Limb (tissue), 2 donors: ENCODE measurements around the gene EFNA5.

ENCODE experiments used
- DNase-seq, 2 donors: peaks; one replicate each; pipeline ENCODE4 v3.0.0-alpha.2; 2016; ENCODE audit errors: extremely low spot score in 2 of 2

EFNA5 gene

DNA sequence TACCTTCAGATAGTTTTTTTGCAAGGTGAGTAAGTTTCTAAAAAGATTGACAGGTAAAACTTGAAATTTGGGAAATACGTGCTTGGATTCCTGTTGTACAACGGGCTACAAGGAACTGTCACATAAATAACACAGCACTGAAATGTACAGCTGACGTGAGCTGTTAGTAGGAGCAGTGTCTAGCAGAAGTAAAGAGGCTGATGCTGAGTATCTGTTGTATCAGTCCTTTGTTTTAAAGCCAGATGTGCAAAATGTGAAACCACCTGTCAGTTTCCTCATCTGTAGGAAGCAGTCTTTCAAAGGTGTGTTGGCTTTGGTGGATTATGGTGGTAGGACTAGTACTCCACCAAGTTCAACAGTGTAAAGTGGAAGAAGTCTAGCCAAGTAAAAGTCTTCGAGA lies 122.3 kb downstream of the EFNA5 start:
- DNase-seq, result no peak

DNA sequence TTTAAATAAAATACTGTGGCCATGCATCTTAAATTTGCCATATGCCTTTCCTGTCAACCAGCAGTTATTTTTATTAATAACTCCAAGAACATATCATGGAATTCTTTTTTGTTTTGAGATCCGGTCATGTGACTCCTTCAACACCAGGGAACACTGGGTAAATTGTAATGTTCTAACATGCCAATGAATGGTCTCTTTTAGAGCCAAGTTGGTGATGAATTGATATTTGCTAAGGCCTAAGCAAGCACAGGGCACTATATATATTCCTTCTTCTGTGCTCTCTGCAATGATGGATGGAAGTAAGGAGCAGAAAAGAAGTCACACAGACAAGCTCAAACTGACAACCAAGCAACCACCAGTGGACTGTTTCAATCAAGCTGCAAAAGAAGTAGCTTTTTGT lies 124.0 kb downstream of the EFNA5 start:
- DNase-seq, result no peak

DNA sequence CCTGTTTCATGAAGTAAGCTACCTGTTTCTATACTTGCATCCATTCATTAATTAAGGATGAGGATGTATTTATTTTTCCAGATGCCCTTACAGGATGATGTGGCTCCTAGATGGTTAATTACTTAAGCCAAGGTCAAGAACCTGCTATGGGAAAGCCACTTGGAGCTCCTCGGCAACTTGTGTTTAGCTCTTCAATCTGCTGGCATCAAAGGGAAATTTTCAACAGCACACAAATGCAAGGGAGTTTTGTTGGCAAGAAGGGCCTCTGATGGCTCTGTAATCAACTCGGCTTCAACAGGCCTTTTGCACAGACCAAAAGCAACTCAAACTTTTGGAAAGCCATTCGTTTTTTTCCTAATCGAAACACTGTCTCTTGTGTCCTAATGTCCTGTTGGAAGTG lies 125.3 kb downstream of the EFNA5 start:
- no peak for DNase-seq

DNA sequence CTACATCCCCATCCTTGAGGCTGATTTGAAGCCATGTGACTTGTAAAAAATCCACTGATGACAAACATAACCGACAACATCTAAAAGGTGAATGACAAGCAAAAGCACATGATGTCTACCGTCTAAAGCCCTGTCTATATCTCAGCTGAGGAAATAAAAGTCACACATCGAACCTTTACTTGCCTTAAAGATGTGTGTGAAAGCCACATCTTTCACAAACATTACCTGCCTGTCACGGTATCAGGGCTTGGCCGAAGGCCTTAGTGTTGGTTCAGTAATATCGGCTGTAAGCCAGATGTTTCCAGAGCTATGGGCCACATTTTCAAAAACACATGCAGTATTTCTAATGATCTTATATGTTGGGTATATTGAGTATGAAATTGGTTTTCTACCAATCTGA lies 125.8 kb downstream of the EFNA5 start:
- no peak for DNase-seq

DNA sequence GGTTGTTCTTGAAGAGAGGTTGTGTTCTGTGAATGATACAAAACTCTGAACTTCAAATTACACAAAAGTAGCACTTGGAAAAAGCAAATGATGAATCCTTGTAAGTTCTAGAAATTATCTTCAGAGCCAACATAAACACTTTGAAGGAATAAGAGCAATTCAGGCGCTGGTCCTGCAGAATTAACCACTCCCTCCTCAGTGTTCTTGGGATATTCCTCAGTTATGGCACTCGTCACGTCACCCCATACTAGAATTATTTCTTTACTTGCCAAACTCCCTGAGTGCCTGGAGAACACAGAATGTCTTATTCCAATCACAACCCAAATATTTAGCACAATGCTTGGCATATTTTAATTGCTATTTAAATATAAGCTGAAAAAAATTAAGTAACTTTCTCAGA lies 126.3 kb downstream of the EFNA5 start:
- no peak for DNase-seq

DNA sequence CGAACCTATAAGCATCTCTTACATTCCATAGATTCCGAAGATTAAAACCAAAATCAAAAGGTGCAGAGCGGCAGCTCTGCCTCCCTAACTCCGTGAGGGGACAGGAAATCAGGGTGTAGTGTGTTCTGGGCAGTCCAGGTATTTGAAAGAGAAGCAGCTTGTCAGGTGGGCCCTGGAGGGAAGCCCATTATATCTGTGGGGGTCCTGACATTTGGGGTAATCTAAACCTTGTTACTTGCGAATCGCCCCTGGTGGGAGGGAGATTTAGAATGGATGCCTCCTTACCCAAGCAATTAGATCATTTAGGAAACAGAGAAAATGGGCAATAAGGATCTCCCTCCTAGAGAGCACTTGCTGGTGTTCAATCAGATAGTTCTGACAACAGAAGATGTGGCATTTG lies 126.9 kb downstream of the EFNA5 start:
- DNase-seq, result no peak

DNA sequence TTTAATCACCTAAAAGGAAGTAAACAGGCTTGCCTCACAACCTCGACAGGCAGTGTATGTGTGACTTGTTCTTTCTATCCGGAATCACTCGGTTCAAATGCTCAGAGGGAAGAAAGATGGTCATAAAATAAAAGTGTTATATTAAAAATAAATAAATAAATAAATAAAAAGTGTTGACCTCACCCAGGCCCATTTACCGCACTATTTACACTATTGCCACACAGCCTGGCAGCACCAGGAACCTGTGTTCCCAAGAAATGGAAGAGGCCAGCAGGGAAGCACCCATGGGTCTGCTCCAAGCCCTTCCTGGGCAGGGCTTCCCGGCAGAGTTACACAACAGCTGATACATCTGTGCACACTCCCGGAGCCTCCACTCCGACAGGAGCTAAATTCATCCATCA lies 127.9 kb downstream of the EFNA5 start:
- peak in 1 of 2 donors; percentile 43 for DNase-seq

DNA sequence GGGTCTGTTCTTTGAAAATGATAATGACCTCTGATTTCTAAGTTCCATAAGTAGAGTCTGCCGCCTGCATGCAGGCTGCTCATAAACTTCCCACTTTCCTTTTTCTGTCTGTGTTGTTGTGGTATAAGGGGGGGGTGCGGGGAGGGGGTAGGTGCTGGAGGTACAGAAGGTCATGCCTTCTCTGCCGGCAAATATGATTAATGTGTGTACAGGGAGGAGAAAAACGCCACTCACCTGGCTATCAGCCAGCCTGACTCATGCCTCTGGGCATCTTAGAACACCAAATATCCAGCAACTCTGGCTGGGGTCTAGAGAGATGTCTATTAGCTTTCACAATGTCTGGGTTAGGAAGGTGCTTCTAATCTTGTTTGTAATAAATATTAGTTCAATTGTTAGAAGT lies 128.3 kb downstream of the EFNA5 start:
- DNase-seq, result peak; percentile 23 to 44

DNA sequence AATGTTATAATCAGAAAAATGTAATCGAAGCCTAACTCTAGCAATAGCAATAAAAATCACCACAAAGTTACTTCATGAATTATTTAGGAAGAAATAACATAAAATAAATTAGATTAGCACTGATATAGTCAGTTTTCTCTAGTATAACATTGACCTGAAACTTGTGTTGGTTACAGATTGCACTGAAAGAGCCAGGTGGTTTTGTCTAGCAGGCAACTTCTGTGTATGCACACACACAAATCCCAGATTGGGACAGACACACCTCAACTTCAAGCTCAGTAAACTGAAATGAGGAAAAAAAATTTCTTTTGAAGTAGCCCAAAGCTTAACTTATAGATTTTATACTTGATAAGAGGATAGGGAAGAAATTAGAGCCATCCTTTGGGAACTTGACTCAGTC lies 129.3 kb downstream of the EFNA5 start:
- no peak for DNase-seq

DNA sequence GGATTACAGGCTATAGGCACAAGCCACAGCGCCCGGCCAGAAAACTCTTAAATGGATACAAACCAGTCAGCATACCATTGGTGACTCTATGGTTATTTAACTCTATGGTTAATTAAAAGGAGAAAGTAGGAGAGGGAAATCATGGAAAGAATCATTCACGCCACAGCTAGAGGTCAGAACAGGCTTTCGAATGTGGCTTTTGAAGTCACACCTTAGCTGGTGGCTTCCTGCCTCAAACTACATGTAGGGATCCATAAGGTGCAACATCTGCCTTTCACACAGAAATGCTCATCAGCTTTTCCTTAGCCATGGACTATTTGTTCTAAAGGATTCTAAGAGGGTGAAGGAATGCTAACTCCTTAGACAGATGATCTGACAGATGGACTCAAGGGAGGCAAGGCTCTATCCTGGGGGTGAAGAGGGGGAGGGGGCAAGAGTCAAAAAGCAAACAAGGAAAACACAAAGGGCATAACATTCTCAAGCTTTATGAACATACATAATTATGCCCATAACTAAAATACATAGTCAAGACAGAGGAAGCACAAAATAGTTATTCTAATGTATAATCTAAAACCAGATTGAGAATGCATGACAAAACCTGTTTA lies 130.9 kb downstream of the EFNA5 start:
- no peak for DNase-seq

DNA sequence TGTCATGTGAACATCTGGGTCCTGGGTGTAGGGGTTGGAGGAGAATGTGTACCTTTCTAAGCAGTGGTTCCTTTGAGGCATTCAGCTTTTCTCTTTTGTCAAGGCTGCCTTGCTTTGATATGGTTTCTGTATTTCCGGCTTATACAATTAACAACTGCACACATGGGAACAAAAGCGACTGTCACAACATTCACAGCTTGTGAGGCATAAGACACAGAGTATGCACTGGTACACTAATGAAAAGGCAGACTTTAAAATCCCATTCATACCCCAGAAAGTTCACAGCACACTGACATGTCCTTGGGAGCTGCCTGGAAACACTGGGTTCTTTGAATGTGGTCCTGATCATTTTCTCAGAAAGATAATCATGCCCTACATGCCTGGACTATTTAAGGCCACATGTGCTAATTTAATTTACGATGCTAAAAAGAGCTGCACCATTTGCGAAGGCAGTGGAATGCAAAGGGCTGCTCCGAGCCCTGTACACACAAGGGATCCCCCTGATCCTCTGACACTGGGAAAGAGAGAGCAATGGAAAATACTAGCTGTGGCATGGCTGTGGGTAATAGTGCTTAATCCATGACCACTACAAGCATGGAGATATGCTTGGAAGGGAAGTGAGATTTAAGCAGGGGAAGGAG lies 131.8 kb downstream of the EFNA5 start:
- peak in 1 of 2 donors; percentile 42 for DNase-seq

DNA sequence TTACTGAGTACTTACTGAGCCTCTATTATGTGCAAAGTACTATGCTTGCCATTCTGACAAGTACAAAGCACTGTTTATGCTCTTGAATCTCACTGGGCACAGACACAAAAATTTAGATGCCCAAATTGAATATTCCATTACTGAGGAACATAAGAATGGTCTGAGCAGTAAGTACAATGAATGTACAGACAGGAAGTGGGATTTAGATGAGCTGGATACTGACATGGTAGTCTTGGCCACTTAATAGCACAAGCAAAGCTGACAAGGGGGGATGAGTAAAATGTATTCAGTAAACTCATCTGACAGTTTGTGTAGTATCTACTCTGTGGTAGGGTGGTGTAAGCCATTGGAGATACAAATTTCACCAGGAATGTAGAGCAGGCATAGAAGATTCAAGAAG lies 132.4 kb downstream of the EFNA5 start:
- no peak for DNase-seq

DNA sequence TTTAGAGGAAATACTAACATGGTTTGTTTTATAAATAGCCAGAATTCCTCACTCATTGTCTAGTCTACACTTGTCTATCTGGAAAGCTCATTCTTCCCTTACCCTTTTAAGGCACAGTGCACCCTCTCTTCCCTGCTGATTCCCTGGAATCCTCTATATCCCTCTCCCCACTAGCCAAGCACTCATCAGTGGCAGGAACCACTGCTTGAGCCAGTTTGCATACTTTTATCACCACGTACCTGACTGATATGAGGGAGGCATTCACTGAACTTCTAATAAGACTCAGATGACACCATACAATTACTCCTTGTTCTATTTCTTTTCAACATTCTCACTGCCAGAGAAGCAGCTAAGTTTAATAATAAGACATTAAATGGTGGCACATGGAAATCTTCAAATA lies 134.9 kb downstream of the EFNA5 start:
- no peak for DNase-seq

DNA sequence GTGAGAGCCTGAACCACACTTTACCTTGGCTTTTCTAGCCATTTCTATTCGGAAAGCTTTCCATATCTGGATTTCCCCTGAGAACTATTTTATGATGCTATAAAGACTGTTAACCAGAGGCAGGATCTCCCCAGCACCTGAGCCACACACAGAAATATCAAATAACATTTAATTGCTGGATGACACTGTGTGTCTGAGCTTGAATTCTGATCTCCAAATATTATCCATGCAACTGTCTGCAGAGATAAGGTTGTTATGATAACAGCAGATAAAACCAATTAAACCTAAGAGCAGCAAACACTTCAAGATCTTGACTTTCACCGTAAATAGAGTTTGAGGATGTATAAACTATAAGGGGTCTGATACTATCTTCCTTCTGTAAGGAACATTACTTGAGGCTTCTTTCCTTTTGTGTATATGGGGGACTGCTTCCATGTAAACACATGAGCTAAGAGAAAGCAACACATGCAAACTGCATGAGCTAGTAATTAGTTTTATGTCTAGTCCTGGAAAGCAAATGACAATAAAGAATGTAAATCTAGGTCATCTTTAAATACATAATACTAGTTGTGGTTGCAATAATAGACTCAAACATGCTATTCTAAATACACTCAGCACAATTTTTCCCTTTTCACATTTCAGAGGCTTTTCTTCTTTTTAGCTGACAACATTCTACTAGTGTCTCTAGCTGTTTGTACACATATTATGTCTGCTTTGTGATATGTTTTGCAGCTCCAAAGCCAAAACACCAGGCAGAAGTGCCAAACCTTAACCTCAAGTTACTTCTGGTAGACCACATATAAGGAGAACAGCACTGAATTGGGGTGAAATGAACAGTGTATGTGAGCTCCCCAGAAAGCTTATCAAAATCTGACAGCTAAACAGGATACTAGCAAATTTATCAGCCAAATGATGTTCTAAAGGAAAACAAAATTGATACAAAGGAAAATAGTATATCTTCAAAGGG lies 136.5 kb downstream of the EFNA5 start:
- DNase-seq, result no peak

DNA sequence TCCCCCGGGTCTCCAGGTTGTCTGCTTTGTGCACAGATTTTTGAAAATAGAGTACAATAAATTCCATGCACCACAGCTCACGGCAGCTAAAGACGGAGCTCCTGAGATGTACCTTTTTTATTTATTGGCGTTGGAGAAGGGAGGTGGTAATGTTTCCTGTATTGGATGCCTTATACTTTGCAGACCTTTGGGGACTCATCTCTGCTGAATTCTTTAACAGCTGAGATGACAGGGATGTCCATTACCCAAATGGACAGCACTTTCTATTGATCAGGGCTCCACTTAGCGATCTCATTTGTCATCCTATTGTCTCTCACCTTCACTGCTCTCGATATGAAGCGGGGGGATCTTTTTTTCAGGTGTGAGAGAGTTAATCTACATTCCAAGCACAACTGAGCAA lies 137.8 kb downstream of the EFNA5 start:
- DNase-seq, result no peak

DNA sequence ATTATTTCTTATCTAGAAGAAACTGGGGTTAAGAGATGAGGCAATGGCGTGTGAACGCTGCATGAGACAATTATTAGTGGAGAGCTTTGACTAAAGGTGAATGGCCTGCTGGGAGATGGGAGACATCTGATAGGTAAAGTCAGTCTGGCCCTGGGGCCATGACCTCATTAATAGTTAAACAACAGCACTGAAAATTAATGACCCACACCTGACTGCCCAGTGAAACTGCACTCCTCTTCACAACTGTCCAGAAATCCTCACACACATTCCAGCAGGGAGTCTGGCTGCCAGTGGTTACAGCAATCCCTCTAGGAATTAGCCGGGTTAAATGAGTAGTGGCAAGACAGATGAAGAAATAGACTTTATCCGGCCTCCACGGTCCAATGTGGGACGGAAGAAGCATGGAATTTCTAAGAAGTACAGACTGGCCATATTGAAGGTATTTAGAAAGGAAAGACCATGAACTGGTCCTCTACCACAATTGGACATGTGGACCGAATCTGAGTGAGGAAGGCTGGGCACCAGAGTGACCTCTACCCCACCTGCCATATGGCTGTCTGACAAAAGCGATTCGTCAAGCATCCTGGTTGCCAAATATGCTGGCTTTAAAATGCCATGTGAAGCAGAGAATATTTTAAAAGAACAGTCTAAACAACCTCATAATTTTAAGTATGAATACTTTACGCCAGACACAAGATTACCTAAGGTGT lies 138.4 kb downstream of the EFNA5 start:
- no peak for DNase-seq

DNA sequence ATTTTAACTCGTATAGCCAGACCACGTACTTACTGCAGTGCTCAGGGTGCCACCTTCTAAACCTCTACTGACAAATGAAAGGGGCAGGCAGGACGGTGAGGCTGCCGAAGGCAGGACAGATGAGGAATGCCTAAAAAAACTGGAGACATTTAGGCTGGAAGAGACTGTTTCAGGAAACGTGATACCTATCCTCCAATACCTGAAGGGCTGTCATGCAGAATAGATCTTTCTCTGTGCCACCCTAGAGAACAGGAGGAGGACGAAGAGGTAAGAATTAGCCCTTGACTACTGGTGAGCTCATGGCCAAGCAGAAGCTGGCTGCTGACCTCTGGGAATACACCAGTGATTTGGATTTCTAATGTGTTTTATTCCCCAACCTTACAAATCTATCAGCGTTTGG lies 139.4 kb downstream of the EFNA5 start:
- DNase-seq, result no peak

DNA sequence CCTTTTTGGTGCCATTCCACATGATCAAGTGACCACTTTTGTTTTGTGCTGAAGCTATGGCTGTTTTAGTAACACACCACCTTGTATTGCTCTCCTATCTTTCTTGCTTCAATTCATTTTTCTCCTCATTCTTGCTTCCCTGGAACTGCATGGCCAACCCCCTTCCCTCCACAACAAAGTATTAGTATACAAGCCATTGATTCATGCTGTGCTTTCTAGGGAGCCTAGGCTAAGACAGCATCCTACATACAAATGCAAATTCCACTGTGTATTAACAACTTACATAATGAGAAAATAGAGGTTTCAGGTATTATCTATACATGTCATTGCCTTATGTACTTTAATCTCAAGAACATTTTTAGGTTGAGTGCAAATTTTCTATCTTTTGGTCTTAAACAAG lies 141.1 kb downstream of the EFNA5 start:
- DNase-seq, result no peak

DNA sequence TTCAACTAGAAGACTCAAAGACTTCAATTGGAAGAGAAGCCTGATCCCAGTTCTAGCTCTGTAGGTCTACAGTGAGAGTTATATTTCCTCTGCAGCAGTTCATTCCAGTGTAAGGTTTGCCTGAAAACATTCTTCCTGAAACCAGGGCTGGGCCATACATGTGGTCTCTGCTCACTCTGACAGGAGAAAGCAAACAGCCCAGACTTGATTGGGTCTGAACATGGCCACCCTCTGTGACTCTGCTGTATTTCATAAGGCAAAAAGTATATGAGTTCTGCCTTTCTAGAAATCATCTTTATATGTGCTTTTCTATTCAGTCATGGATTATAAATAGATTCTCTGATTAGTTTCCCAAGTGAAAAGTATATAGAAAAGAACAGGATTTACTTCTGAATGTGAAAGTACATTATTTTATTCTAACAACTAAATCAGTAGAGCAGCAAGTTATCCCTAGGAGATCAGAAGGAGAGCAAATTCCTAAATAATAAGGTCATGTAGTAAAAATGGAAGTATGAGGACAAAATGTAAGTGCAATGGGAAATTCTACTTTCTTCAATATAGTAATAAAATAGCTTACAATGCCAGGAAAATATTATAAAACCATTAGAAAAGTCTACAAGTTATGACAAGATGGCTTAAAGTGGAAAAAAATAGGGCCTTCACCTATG lies 144.3 kb downstream of the EFNA5 start:
- DNase-seq, result peak in 1 of 2 donors; percentile 31

DNA sequence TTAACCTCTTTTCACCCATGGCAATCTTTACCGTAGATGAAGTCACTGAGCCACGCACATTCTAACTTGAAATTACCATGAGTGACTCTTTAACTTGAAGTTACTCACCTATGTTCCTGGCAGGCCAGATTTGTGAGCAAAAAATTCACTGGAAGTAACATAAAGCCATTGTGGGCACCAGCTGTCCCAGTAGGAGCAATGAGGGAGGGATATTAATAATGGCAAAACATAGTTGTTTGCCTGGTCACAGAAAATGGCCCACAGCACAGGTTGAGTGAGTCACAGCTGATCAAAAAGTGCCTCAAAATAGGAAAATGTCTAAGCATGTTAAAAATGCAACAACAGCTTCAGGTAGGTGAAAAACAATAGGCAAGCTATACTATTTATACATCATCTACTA lies 146.6 kb downstream of the EFNA5 start:
- DNase-seq, result no peak

DNA sequence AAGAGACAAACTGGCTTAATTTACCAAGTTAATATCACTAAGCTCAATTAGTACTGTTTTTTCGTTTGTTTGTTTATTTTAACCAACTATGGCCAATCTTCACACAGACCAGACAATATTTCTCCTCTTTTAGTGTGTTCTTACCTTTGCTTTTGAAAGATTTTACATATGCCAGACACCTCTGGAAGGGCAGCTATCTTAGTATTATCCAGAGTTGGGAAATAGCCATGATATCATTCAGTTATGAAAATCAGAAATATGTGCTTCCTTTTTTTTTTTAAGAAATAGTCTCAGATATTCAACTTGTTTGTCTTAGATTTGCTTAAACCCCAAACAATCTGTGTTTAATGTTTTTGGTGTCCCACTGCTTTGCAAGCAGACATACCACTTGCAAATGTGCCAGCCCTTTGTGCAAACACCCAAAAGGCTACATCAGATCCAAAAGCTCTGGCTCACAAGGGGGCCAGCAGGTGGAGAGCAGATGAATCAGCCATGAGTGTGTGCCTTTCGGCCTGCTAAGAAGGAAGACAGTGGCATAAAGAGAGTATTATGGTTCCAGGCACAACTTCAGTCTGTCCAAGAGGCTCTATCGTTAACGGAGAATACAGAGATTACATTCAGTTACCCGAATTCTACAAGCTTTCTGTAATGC lies 147.6 kb downstream of the EFNA5 start:
- no peak for DNase-seq
